Activated CD8-positive, alpha-beta memory T cell treated with anti-CD3 and anti-CD28 coated beads, Interleukin-2, amount 10 ng/mL, durations not matched to agents 7 days and 5 days (primary cell): ENCODE results near the gene MEX3C. TPM values are rescaled to one million over a fixed set of nuclear protein-coding genes. Genes with fewer than 3 reads are reported as not detected.

Experiments used
- ATAC-seq: fragments of 150-1000 bp; cut with Tn5 transposase; one replicate; pipeline ENCODE4 v1.10.0; 2021; ENCODE audit warnings: moderate library complexity
- CTCF ChIA-PET: fragments of 350-600 bp; sonication (Branson Sonifier 250); formaldehyde crosslinking; loops from one replicate; lab custom pipeline; 2021; ENCODE audit warnings: antibody characterized with exemption; lab: Charles Lee
- DNase-seq: peaks from one replicate; pipeline ENCODE4 v3.0.0-alpha.2; 2020
- H3K27ac Mint-ChIP-seq: one replicate; pipeline ENCODE4 v1.8.0; 2021; ENCODE audit warnings: mild to moderate bottlenecking, mixed read lengths
- H3K27me3 Mint-ChIP-seq: one replicate; pipeline ENCODE4 v1.8.0; 2021; ENCODE audit warnings: mixed read lengths
- H3K36me3 Mint-ChIP-seq: one replicate; pipeline ENCODE4 v1.8.0; 2021; ENCODE audit warnings: mild to moderate bottlenecking, mixed read lengths
- H3K4me1 Mint-ChIP-seq: one replicate; pipeline ENCODE4 v1.8.0; 2021; ENCODE audit warnings: mixed read lengths
- H3K4me3 Mint-ChIP-seq: one replicate; pipeline ENCODE4 v1.8.0; 2021; ENCODE audit warnings: mild to moderate bottlenecking, moderate library complexity, mixed read lengths
- H3K9me3 Mint-ChIP-seq: one replicate; pipeline ENCODE4 v1.8.0; 2022; ENCODE audit warnings: low read depth, mixed read lengths
- total RNA-seq, 2 experiments: library from RNA; stranded (reverse); gene quantifications; one replicate each; pipeline ENCODE4 v1.2.3, GENCODE V29; 2021

MEX3C gene
- total RNA-seq, 2 experiments from 2014 or later = 48.4 to 59.8 TPM

DNA sequence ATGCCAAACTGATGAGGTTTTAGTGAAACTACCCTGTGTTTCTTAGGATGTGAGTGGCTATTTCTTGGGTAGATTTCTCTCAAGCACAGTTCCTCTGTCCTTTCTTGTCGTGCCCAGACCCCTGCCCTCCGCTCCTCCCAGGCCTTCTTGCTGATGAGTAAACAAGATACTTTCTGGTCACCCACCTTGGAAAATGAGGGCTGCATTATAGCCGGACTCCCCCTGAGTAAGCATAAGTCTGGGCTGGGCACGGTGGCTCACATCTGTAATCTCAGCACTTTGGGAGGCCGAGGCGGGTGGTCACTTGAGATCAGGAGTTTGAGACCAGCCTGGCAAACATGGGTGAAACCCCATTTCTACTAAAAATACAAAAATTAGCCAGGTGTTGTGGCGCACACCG lies 58.5 kb downstream of the MEX3C start:
- DNase-seq (no peak), ATAC-seq (no peak)
- Mint-ChIP-seq H3K4me3 (no peak overlapping the region), H3K27me3 (peaks cover 4% of the 10 kb centered on the region), H3K9me3 (no peaks in the 10 kb centered on the region), H3K27ac (no peak overlapping the region), H3K36me3 (no peaks in the 10 kb centered on the region), H3K4me1 (no peaks in the 10 kb centered on the region)
- CTCF ChIA-PET = no interaction called here

DNA sequence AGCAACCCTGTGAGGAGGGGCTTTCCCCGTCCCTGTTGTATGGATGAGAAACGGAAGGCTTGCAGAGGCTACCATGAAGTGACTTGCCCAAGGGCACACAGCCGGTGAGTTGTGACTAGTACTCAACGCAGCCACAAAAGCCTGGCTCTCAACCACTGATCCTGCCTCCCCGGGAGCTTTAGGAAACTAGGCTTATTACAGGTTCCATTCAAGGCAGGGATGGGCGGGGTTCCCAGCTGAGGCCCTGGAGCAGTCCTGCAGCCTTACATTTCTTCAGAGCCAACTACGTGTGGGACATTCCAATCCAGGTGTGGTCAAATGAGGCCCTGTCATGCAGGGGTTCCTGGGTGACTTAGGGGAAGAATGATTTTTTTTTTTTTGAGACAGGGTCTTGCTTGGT lies 59.6 kb downstream of the MEX3C start:
- H3K27ac Mint-ChIP-seq = no peak overlapping the region
- H3K36me3 Mint-ChIP-seq = no peaks in the 10 kb centered on the region
- H3K9me3 Mint-ChIP-seq = no peaks in the 10 kb centered on the region
- no peak for ATAC-seq
- CTCF ChIA-PET = no interaction called here
- H3K4me3 Mint-ChIP-seq = no peak overlapping the region
- H3K4me1 Mint-ChIP-seq = no peaks in the 10 kb centered on the region
- no peak for DNase-seq
- peaks cover 4% of the 10 kb centered on the region for H3K27me3 Mint-ChIP-seq

DNA sequence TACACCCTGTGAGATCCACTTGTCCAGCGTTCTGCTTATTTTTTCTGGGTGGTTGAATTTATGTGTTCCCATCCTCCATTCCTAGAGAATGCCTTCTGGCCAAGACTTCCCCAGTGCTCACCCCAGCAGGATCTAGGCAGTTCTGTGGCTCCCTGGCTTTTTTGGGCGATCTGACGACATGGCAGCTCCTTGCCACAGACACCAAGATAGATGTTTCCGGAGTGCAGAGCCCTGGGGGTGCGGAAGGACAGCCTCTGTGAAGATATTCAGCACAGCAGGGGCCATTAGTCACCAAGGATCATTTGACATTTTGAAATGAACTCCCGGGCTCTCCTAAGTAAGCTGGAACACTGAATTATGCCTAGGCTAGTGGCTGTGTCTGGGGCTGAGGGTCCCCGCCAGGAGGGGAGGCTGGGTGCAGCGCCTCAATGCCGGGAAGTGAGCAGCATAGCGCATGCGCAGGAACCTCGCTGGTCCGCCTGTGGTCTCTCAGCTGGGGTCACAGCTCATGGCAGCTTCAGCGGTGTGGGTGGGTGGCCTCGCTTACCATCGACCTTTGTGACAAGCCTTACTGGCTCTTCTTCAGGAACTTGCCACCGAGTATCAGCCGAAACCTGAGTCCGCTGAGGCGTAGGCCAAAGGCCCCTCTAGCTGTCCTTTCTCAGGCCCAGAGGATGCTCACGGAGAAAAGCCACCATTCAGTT lies 60.3 kb downstream of the MEX3C start:
- Mint-ChIP-seq H3K9me3 (no peaks in the 10 kb centered on the region), H3K27me3 (peaks cover 4% of the 10 kb centered on the region), H3K36me3 (no peaks in the 10 kb centered on the region), H3K4me3 (no peak overlapping the region), H3K27ac (no peak overlapping the region), H3K4me1 (no peaks in the 10 kb centered on the region)
- CTCF ChIA-PET = interaction anchor here (1.5 kb wide), 1 partner anchor 62 kb away, joined by 3 read pairs; no protein-coding TSS in a partner anchor
- no peak for DNase-seq
- ATAC-seq = no peak

DNA sequence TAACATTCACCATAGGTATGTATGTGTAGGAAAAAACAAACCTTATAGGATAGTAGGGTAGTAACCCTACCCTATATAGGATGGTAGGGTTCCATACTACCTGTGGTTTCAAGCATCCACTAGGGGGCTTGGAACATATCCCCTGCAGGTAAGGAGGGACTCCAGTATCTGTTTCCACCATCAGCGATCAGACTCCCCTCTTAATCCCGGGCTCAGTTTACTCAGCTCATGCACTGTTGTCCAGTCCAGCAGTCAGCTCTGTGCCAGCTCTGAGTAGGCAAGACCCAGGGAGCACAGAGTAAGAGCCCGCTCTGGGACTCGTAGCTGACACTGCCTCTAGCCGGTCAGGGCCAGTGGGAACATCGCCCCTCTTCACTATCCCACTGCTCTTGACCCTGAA lies 61.7 kb downstream of the MEX3C start:
- ATAC-seq (peak; percentile 51), DNase-seq (no peak)
- CTCF ChIA-PET = interaction anchor here (0.5 to 1.5 kb wide), 2 partner anchors 63 to 99 kb away, joined by 3 read pairs; no protein-coding TSS in a partner anchor
- Mint-ChIP-seq H3K27ac (no peak overlapping the region), H3K9me3 (no peaks in the 10 kb centered on the region), H3K27me3 (peaks cover under 1% of the 10 kb centered on the region), H3K4me3 (no peak overlapping the region), H3K4me1 (no peaks in the 10 kb centered on the region), H3K36me3 (no peaks in the 10 kb centered on the region)

DNA sequence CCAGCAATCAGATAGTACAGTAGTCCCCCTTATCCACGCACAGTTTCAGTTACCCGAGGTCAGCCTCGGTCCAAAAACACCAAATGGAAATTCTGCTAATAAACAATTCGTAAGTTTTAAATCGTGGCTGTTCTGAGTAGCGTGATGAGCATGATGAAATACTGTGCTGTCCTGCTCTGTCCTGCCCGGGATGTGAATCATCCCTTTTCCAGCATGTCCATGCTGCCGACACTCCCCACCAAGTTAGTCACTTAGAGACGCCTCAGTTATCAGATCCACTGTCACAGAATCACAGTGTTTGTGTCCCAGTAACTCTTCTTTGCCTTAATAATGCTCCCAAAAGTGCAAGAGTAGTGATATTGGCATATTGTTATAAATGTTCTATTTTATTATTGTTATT lies 62.1 kb downstream of the MEX3C start:
- Mint-ChIP-seq H3K4me1 (no peaks in the 10 kb centered on the region), H3K9me3 (no peaks in the 10 kb centered on the region), H3K36me3 (no peaks in the 10 kb centered on the region), H3K4me3 (no peak overlapping the region), H3K27ac (no peak overlapping the region), H3K27me3 (no peaks in the 10 kb centered on the region)
- CTCF ChIA-PET = no interaction called here
- no peak for ATAC-seq
- DNase-seq = no peak

DNA sequence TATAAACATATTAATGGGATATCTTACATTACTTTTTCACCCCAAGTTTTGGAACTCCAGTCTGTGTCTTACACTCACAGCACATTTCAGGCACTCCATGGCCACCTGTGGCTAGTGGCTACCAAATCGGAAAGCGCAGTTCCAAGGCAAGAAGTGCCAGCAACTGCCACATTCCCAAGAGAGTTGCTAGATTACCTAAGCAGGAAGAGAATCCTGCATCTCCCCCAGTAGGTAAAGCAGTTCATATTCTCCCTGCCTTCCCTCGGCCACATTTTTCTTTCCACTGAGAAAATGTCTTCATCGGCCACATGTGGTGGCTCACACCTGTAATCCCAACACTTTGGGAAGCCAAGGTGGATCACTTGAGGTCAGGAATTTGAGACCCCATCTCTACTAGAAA lies 62.8 kb downstream of the MEX3C start:
- no peaks in the 10 kb centered on the region for H3K4me1 Mint-ChIP-seq
- no peaks in the 10 kb centered on the region for H3K27me3 Mint-ChIP-seq
- no peaks in the 10 kb centered on the region for H3K9me3 Mint-ChIP-seq
- ATAC-seq (no peak), DNase-seq (no peak)
- no peak overlapping the region for H3K4me3 Mint-ChIP-seq
- CTCF ChIA-PET = no interaction called here
- H3K27ac Mint-ChIP-seq = no peak overlapping the region
- no peaks in the 10 kb centered on the region for H3K36me3 Mint-ChIP-seq

DNA sequence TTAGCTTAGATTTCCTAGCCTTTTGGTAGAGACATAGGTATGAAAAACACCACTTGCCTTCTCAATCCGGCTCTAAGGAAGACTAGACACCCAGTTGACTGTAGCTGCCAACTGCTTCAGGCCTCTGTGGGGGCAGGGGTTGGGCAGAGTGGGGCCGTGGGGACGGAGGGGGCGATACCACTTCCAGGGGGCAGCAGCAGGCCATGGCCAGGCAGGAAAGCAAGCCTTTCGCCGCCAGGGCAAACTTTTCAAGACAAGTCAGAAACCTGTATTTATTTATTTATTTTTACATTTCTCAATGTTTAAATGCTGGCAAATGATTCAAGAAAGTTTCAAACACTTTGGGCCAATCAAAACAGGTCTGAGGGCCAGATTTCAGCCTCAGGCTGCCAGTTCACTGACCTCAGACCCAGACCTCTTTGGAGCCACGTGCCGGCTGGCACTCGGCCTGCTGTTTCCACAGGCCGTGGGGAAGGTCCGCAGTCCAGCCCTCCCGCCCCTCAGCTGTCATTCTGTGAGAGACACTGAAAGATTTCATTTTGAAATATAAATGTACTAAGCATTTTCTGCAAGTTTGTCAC lies 63.8 kb downstream of the MEX3C start:
- no peak for ATAC-seq
- CTCF ChIA-PET = no interaction called here

DNA sequence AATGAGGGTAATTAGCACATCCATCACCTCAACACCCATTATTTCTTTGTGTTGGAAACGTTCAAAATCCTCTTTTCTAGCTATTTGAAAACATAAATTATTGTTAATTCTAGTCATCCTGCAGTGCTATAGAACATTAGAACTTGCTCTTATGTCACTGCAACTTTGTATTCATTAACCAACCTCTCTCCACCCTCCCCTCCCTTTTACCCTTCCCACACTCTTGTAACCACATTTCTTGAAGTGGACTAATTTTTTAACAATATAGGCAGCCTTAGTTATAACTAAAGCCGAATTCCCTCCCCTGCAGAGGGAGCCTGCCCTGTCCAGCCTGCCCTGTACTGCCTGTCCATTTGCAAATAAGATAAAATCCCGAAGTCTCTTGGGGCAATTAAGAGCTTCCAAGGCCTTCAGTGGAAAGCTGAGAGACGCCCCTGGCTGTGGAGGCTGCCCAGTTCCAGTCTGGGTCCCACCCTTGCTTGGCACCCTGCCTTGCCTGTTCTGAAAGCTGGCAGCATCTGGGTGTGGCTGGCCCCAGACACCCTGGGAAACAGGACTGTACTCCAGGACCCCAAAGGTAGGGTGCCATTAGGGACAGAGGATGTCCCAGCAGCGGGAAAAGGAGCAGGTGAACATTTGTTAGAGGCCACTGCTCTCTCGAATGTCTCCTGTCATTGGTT lies 65.1 kb downstream of the MEX3C start:
- no peak overlapping the region for H3K27ac Mint-ChIP-seq
- DNase-seq (no peak), ATAC-seq (no peak)
- H3K4me3 Mint-ChIP-seq = no peak overlapping the region
- H3K27me3 Mint-ChIP-seq = no peaks in the 10 kb centered on the region
- H3K4me1 Mint-ChIP-seq = no peaks in the 10 kb centered on the region
- no peaks in the 10 kb centered on the region for H3K36me3 Mint-ChIP-seq
- no peaks in the 10 kb centered on the region for H3K9me3 Mint-ChIP-seq
- CTCF ChIA-PET = no interaction called here

More for the DNA sequence above, 63.8 kb downstream of the MEX3C start:
- no peaks in the 10 kb centered on the region for H3K36me3 Mint-ChIP-seq
- no peaks in the 10 kb centered on the region for H3K9me3 Mint-ChIP-seq
- DNase-seq = no peak
- H3K4me1 Mint-ChIP-seq = no peaks in the 10 kb centered on the region
- no peaks in the 10 kb centered on the region for H3K27me3 Mint-ChIP-seq
- no peak overlapping the region for H3K4me3 Mint-ChIP-seq
- H3K27ac Mint-ChIP-seq = no peak overlapping the region

DNA sequence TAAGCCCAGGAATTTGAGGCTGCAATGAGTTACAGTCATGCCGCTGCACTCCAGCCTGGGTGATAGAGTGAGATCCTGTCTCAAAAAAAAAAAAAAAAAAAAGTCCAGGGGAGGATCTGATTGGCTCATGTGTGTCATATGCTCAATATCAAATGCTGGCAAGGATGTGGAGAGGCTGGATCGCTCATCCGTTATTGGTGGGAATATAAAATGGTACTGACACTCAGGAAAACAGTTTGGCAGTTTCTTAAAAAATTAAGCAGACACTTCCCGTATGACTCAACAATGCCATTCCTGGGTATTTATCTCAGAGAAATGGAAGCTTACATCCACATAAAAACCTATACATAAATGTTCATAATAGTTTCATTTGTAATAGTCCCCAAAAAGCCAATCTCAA lies 68.9 kb downstream of the MEX3C start:
- no peak overlapping the region for H3K4me3 Mint-ChIP-seq
- CTCF ChIA-PET = interaction anchor here (0.7 kb wide), 1 partner anchor 189 kb away, joined by 3 read pairs; no protein-coding TSS in a partner anchor
- H3K27ac Mint-ChIP-seq = no peak overlapping the region
- no peaks in the 10 kb centered on the region for H3K36me3 Mint-ChIP-seq
- no peak for ATAC-seq
- no peaks in the 10 kb centered on the region for H3K4me1 Mint-ChIP-seq
- DNase-seq = no peak
- H3K9me3 Mint-ChIP-seq = no peaks in the 10 kb centered on the region
- H3K27me3 Mint-ChIP-seq = no peaks in the 10 kb centered on the region

DNA sequence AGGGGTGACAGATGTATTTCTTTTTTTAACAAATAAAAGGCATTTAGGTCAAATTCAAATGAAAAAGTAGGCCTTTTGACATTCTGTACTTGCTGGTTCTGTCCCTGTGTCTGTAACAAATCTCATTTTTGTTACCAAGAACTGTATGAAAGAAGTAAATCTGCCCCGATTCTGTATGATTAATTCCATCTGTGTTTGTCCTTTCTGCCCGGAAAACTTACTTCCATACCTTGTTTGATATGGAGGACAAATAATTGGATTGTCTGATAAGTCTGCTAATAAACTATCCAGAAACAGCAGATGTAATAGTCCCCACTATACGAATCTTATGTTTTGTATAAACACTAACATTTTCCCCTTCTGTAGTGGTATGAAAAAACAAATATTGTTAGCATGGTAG lies 69.8 kb downstream of the MEX3C start:
- Mint-ChIP-seq H3K27ac (no peak overlapping the region), H3K4me1 (no peaks in the 10 kb centered on the region), H3K9me3 (no peaks in the 10 kb centered on the region), H3K27me3 (no peaks in the 10 kb centered on the region), H3K36me3 (no peaks in the 10 kb centered on the region), H3K4me3 (no peak overlapping the region)
- no peak for ATAC-seq
- DNase-seq = no peak
- CTCF ChIA-PET = interaction anchor here (0.7 kb wide), 1 partner anchor 190 kb away, joined by 3 read pairs; no protein-coding TSS in a partner anchor

DNA sequence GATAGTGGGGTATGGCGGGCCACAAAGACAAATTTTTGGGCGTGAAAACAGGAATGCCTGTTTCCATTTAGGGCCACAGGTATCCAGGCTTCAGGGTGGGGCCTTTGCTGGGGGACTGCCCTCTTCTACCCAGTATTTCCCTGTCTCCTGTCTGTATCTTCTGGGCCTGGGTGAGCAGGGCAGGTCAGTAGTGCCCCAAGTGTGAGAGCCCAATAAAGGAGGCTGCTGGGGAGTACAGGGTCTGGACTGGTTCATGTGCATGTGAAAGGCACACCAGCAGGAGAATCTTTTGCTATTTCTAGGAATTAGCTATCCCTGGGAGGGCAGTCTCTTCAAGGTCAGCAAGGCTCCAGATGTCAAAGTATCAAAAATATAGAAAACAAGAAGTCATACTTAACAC lies 71.5 kb downstream of the MEX3C start:
- no peak for ATAC-seq
- H3K4me1 Mint-ChIP-seq = no peaks in the 10 kb centered on the region
- CTCF ChIA-PET = no interaction called here
- H3K27me3 Mint-ChIP-seq = no peaks in the 10 kb centered on the region
- H3K9me3 Mint-ChIP-seq = no peaks in the 10 kb centered on the region
- DNase-seq = no peak
- H3K27ac Mint-ChIP-seq = no peak overlapping the region
- H3K4me3 Mint-ChIP-seq = no peak overlapping the region
- no peaks in the 10 kb centered on the region for H3K36me3 Mint-ChIP-seq
